ENCODE data around the gene CDK12.
A peak's percentile ranks its signal among the peaks of the same experiment; 100 is the strongest.

DNA sequence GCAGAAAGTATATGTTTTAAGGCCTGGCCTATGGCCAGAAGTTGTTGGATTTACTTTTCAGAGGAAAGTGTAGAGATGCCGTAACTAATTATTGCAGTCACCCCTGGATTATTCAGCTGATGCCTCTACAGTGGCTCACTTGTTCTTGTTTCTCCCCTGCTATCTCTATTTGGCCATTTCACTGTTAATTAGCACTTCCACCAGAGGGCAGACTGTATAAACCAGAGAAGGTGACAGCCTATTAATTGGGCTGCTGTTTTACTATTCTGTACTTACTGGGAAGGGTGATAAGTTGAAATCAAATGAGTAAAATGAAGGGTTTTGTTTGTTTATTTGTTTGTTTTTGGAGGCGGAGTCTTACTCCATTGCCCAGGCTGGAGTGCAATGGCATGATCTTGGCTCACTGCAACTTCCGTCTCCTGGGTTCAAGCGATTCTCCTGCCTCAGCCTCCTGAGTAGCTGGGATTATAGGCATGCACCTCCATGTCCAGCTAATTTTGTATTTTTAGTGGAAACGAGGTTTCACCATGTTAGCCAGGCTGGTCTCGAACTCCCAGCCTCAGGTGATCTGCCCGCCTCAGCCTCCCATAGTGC lies 66.0 kb downstream of the CDK12 start:
- TF ChIP-seq, protein P1, sequence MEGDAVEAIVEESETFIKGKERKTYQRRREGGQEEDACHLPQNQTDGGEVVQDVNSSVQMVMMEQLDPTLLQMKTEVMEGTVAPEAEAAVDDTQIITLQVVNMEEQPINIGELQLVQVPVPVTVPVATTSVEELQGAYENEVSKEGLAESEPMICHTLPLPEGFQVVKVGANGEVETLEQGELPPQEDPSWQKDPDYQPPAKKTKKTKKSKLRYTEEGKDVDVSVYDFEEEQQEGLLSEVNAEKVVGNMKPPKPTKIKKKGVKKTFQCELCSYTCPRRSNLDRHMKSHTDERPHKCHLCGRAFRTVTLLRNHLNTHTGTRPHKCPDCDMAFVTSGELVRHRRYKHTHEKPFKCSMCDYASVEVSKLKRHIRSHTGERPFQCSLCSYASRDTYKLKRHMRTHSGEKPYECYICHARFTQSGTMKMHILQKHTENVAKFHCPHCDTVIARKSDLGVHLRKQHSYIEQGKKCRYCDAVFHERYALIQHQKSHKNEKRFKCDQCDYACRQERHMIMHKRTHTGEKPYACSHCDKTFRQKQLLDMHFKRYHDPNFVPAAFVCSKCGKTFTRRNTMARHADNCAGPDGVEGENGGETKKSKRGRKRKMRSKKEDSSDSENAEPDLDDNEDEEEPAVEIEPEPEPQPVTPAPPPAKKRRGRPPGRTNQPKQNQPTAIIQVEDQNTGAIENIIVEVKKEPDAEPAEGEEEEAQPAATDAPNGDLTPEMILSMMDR (conservative IDR thresholded peaks at IDR 0.05; ENCODE audit: low read depth in 2 of 2), result peak; percentile 70 to 72
- TF ChIP-seq EZH2 (IDR thresholded peaks at IDR 0.05; ENCODE audit: low read depth, unreplicated experiment) (no peak), POLR2AphosphoS5 (IDR thresholded peaks at IDR 0.05; ENCODE audit: low read depth) (no peak), STAT1 (IDR thresholded peaks at IDR 0.05; ENCODE audit: unreplicated experiment) (no peak), ZNF114 (CRISPR knock-in tag; IDR thresholded peaks at IDR 0.05) (no peak), REST (IDR thresholded peaks at IDR 0.05; ENCODE audit: unreplicated experiment) (no peak)
- TF ChIP-seq, protein P2, sequence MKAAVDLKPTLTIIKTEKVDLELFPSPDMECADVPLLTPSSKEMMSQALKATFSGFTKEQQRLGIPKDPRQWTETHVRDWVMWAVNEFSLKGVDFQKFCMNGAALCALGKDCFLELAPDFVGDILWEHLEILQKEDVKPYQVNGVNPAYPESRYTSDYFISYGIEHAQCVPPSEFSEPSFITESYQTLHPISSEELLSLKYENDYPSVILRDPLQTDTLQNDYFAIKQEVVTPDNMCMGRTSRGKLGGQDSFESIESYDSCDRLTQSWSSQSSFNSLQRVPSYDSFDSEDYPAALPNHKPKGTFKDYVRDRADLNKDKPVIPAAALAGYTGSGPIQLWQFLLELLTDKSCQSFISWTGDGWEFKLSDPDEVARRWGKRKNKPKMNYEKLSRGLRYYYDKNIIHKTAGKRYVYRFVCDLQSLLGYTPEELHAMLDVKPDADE (IDR thresholded peaks at IDR 0.05), result no peak
